Measurements from ENCODE around the gene C9orf43.

Gene C9orf43

GRCh38 chr9:113471566-113471965 is 61.0 kb downstream of the C9orf43 start:
- Histone ChIP-seq H3K4me3 (ENCODE audit: low read depth in 1 of 2, low read length in 2 of 2) (no peak overlapping the region), H3K79me2 (ENCODE audit: insufficient read depth, low read length) (no peaks in the 10 kb centered on the region), H4K20me1 (ENCODE audit: insufficient read depth, low read length) (no peaks in the 10 kb centered on the region), H2AFZ (ENCODE audit: low read depth, low read length) (no peak overlapping the region), H3K27ac (ENCODE audit: low read length) (no peak overlapping the region), H3K4me1 (ENCODE audit: insufficient read depth, low read length) (no peaks in the 10 kb centered on the region), H3K9ac (ENCODE audit: low read depth, low read length) (no peak overlapping the region), H3K27me3 (ENCODE audit: insufficient read depth, low read length, poor library complexity) (no peaks in the 10 kb centered on the region), H3K9me3 (ENCODE audit: insufficient read depth, low read length, severe bottlenecking) (no peaks in the 10 kb centered on the region), H3K4me2 (ENCODE audit: insufficient read depth, low read length) (no peak overlapping the region), H3K36me3 (ENCODE audit: insufficient read depth, low read length) (no peaks in the 10 kb centered on the region)
- ATAC-seq (ENCODE audit: insufficient read depth, low read depth) (no peak), DNase-seq (no peak)
- TF ChIP-seq CTCF (IDR thresholded peaks at IDR 0.05; ENCODE audit: borderline replicate concordance, extremely low read depth, low read length, poor library complexity, severe bottlenecking) (no peak), EZH2 (IDR thresholded peaks at IDR 0.05; ENCODE audit: borderline replicate concordance, low read depth, low read length, severe bottlenecking) (no peak)

- H3K4me1 ChIP-seq (ENCODE audit: insufficient read depth, low read length), result no peaks in the 10 kb centered on the region
- H3K4me3 ChIP-seq (ENCODE audit: low read depth in 1 of 2, low read length in 2 of 2), result no peak overlapping the region
- H3K79me2 ChIP-seq (ENCODE audit: insufficient read depth, low read length), result no peaks in the 10 kb centered on the region
Observed at GRCh38 chr9:113472199-113472598, 61.7 kb downstream of the C9orf43 start.

GRCh38 chr9:113474360-113475028 is 63.9 kb downstream of the C9orf43 start:
- TF ChIP-seq EZH2 (IDR thresholded peaks at IDR 0.05; ENCODE audit: borderline replicate concordance, low read depth, low read length, severe bottlenecking) (no peak), CTCF (IDR thresholded peaks at IDR 0.05; ENCODE audit: borderline replicate concordance, extremely low read depth, low read length, poor library complexity, severe bottlenecking) (no peak)

More at GRCh38 chr9:113472199-113472598, 61.7 kb downstream of the C9orf43 start:
- ATAC-seq (ENCODE audit: insufficient read depth, low read depth) (no peak), DNase-seq (no peak)
- no peaks in the 10 kb centered on the region for H3K9me3 ChIP-seq (ENCODE audit: insufficient read depth, low read length, severe bottlenecking)
- no peak for TF ChIP-seq EZH2 (IDR thresholded peaks at IDR 0.05; ENCODE audit: borderline replicate concordance, low read depth, low read length, severe bottlenecking)
- TF ChIP-seq CTCF (IDR thresholded peaks at IDR 0.05; ENCODE audit: borderline replicate concordance, extremely low read depth, low read length, poor library complexity, severe bottlenecking), result no peak
- no peak overlapping the region for H2AFZ ChIP-seq (ENCODE audit: low read depth, low read length)
- H4K20me1 ChIP-seq (ENCODE audit: insufficient read depth, low read length), result no peaks in the 10 kb centered on the region
- H3K27me3 ChIP-seq (ENCODE audit: insufficient read depth, low read length, poor library complexity), result no peaks in the 10 kb centered on the region
- no peak overlapping the region for H3K27ac ChIP-seq (ENCODE audit: low read length)
- no peak overlapping the region for H3K4me2 ChIP-seq (ENCODE audit: insufficient read depth, low read length)
- no peaks in the 10 kb centered on the region for H3K36me3 ChIP-seq (ENCODE audit: insufficient read depth, low read length)
- H3K9ac ChIP-seq (ENCODE audit: low read depth, low read length), result no peak overlapping the region

More at GRCh38 chr9:113474360-113475028, 63.9 kb downstream of the C9orf43 start:
- Histone ChIP-seq H3K4me1 (ENCODE audit: insufficient read depth, low read length) (peaks cover 5% of the 10 kb centered on the region), H3K27ac (ENCODE audit: low read length) (no peak overlapping the region), H3K79me2 (ENCODE audit: insufficient read depth, low read length) (no peaks in the 10 kb centered on the region), H3K36me3 (ENCODE audit: insufficient read depth, low read length) (no peaks in the 10 kb centered on the region), H2AFZ (ENCODE audit: low read depth, low read length) (no peak overlapping the region), H3K4me2 (ENCODE audit: insufficient read depth, low read length) (no peak overlapping the region), H3K4me3 (ENCODE audit: low read depth in 1 of 2, low read length in 2 of 2) (no peak overlapping the region), H3K9ac (ENCODE audit: low read depth, low read length) (no peak overlapping the region), H4K20me1 (ENCODE audit: insufficient read depth, low read length) (no peaks in the 10 kb centered on the region), H3K9me3 (ENCODE audit: insufficient read depth, low read length, severe bottlenecking) (no peaks in the 10 kb centered on the region), H3K27me3 (ENCODE audit: insufficient read depth, low read length, poor library complexity) (no peaks in the 10 kb centered on the region)
- ATAC-seq (ENCODE audit: insufficient read depth, low read depth) (no peak), DNase-seq (no peak)

All from DND-41 (cell line).